Peyer's patch (tissue), 4 donors: ENCODE data around the gene AFTPH. TPM values are rescaled to one million over a fixed set of nuclear protein-coding genes. Genes with fewer than 3 reads are reported as not detected.

Source experiments
- DNase-seq, 3 donors: peaks; one replicate each; pipeline ENCODE4 v3.0.0-alpha.2; 2017 to 2019
- H3K27ac ChIP-seq, 4 donors: fragments of 200-600 bp; sonication (generic); one replicate each; pipeline ENCODE4 v1.5.1; 2016 to 2019
- H3K27me3 ChIP-seq, 2 donors: fragments of 200-600 bp; sonication (generic); one replicate each; pipeline ENCODE4 v1.5.1; 2019
- H3K36me3 ChIP-seq, 3 donors: fragments of 200-600 bp; sonication (generic); one replicate each; pipeline ENCODE4 v1.5.1; 2016 to 2019
- H3K4me1 ChIP-seq, 4 donors: fragments of 200-600 bp; sonication (generic); one replicate each; pipeline ENCODE4 v1.5.1; 2016 to 2019
- H3K4me3 ChIP-seq, 4 donors: fragments of 200-600 bp; sonication (generic); 1 replicate in 3 of 4; 2 replicates in 1 of 4; pipeline ENCODE4 v1.5.1; 2016 to 2019; ENCODE audit warnings: mild to moderate bottlenecking in 1 of 4
- H3K9me3 ChIP-seq, 4 donors: fragments of 200-600 bp; sonication (generic); one replicate each; pipeline ENCODE4 v1.5.1; 2016 to 2019; ENCODE audit warnings: mild to moderate bottlenecking in 1 of 4
- CTCF ChIP-seq, 6 experiments: fragments of 450-650 bp in 4 of 6; fragments of 200-600 bp in 2 of 6; sonication (generic) in 1 of 6; IDR thresholded peaks; one replicate each; pipeline ENCODE4 v1.5.1; 2017 to 2019; ENCODE audit warnings: antibody characterized with exemption in 6 of 6, mild to moderate bottlenecking in 3 of 6, moderate library complexity in 1 of 6
- POLR2A ChIP-seq, 2 donors: fragments of 450-650 bp; IDR thresholded peaks; one replicate each; pipeline ENCODE4 v1.5.1; 2017; ENCODE audit warnings: antibody characterized with exemption in 2 of 2, mild to moderate bottlenecking in 2 of 2, moderate library complexity in 2 of 2
- total RNA-seq, 4 donors: library from RNA; depleted of rRNA; stranded (reverse); fragments of >200 nt; gene quantifications; one replicate each; pipeline ENCODE4 v1.1.0, GENCODE V29; 2016

AFTPH gene
- total RNA-seq, 4 donors from 2014 or later = 41.7 to 79.0 (median 69.3) TPM

GRCh38 chr2:64489081-64489751 lies 34.9 kb upstream of the AFTPH start:
- no peak for DNase-seq
- TF ChIP-seq CTCF (IDR thresholded peaks at IDR 0.05) (no peak), POLR2A (IDR thresholded peaks at IDR 0.05) (no peak)
- Histone ChIP-seq H3K4me1 (peaks cover 0 to 4% (median 0%) of the 10 kb centered on the region in 4 donors), H3K27me3 (no peaks in the 10 kb centered on the region), H3K9me3 (no peaks in the 10 kb centered on the region), H3K4me3 (no peak overlapping the region), H3K36me3 (no peaks in the 10 kb centered on the region), H3K27ac (no peak overlapping the region)

DNA sequence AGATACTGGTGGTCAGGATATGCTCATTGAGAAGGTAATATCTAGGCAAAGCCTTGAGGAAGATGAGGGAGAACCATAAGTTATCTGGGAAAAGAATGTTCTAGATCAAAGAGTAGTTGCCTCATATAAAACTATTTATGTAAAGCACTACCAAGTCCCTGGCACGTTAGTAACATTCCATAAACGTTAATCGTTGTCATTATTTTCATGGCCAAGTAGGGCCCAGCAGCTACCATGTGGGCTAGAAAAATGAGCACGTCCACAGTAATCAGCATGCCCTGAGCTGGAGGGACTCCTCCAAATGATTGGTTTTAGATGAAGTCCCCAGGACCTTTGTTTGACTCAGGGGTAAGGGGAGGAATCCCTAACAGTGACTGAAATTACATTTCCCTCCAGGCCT lies 32.7 kb upstream of the AFTPH start:
- Histone ChIP-seq H3K4me1 (no peaks in the 10 kb centered on the region), H3K36me3 (no peaks in the 10 kb centered on the region), H3K9me3 (no peaks in the 10 kb centered on the region), H3K4me3 (no peak overlapping the region), H3K27ac (no peak overlapping the region), H3K27me3 (no peaks in the 10 kb centered on the region)
- DNase-seq = no peak
- TF ChIP-seq CTCF (IDR thresholded peaks at IDR 0.05) (no peak), POLR2A (IDR thresholded peaks at IDR 0.05) (no peak)

GRCh38 chr2:64492272-64492671 lies 31.9 kb upstream of the AFTPH start:
- Histone ChIP-seq H3K4me1 (no peaks in the 10 kb centered on the region), H3K4me3 (no peak overlapping the region), H3K27me3 (no peaks in the 10 kb centered on the region), H3K27ac (no peak overlapping the region), H3K9me3 (no peaks in the 10 kb centered on the region), H3K36me3 (no peaks in the 10 kb centered on the region)
- no peak for TF ChIP-seq CTCF (IDR thresholded peaks at IDR 0.05)
- DNase-seq = no peak

DNA sequence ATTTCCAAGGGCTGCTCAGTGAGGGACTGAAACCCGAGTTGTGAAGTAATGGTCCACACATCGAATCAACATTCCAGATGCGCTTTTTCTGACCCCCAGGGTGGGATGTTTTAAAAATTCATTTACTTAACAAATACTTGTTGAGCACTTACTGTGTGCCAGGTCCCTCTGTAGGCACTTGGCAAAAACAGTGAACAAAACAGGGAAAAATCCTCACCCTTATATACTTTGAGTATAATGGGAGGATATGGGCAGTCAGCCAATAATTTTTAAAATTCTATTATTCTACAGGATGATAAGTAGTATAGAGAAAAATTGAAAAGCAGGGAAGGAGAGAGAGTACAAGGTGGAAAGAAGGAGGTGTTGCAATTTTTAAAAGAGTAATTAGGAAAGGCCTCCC lies 31.3 kb upstream of the AFTPH start:
- no peak for TF ChIP-seq CTCF (IDR thresholded peaks at IDR 0.05)
- TF ChIP-seq POLR2A (IDR thresholded peaks at IDR 0.05) = no peak
- no peaks in the 10 kb centered on the region for H3K4me1 ChIP-seq
- H3K36me3 ChIP-seq = no peaks in the 10 kb centered on the region
- no peak overlapping the region for H3K4me3 ChIP-seq
- no peak overlapping the region for H3K27ac ChIP-seq
- no peaks in the 10 kb centered on the region for H3K27me3 ChIP-seq
- H3K9me3 ChIP-seq = no peaks in the 10 kb centered on the region
- no peak for DNase-seq

DNA sequence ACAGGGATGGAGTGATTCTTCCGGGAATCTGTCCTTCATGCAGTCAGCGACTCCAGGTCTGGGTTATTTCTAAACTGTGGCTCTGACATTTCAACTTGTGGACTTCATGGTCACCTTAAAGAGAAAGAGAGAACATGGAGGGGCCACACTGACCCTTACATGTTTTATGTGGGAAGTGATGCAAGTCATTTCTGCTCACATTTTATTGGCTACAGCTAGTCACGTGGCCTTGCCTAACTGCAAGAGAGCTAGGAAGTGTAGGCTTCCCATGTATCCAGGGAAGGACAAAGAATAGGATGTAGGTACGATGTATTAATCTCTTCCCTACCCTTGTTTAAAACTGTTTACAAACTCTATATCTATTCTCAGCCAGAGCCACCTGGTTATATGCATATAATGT lies 30.3 kb upstream of the AFTPH start:
- H3K36me3 ChIP-seq = no peaks in the 10 kb centered on the region
- no peaks in the 10 kb centered on the region for H3K9me3 ChIP-seq
- no peaks in the 10 kb centered on the region for H3K4me1 ChIP-seq
- no peak overlapping the region for H3K4me3 ChIP-seq
- no peak for DNase-seq
- no peaks in the 10 kb centered on the region for H3K27me3 ChIP-seq
- H3K27ac ChIP-seq = no peak overlapping the region
- TF ChIP-seq CTCF (IDR thresholded peaks at IDR 0.05) (no peak), POLR2A (IDR thresholded peaks at IDR 0.05) (no peak)

DNA sequence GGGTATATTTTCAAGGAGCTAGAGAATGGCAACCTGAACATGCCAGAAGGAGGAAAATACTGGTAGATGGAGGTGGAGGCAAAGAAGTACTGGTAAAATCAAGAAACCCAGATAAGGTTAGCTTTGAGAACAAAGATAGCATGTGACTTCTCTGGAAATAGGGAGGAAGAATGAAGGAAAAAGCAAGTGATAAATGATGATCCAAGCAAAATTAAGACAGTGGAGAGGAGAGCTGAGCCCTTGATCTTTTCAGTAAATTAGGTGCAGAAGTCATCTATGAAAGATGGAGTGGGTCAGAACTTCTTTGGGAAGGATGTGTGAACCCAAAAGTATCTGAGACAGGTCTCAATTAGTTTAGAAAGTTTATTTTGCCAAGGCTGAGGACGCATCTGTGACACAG lies 25.7 kb upstream of the AFTPH start:
- Histone ChIP-seq H3K27ac (no peak overlapping the region), H3K4me1 (no peaks in the 10 kb centered on the region), H3K27me3 (no peaks in the 10 kb centered on the region), H3K4me3 (no peak overlapping the region), H3K9me3 (no peaks in the 10 kb centered on the region), H3K36me3 (no peaks in the 10 kb centered on the region)
- DNase-seq = no peak
- no peak for TF ChIP-seq CTCF (IDR thresholded peaks at IDR 0.05)
- TF ChIP-seq POLR2A (IDR thresholded peaks at IDR 0.05) = no peak
